DMS153 (cell line): ENCODE results near the gene TEX14.
A peak's percentile ranks its signal among the peaks of the same experiment; 100 is the strongest.
"Not testable (repeated sequence)": the region's sequence is repeated elsewhere in the genome, so short reads cannot be mapped to it uniquely, and the experiment has no call there.

Source experiments
- DNase-seq: peaks from one replicate; lab custom pipeline; 2025; lab: John Stamatoyannopoulos, UW

Gene TEX14

DNA sequence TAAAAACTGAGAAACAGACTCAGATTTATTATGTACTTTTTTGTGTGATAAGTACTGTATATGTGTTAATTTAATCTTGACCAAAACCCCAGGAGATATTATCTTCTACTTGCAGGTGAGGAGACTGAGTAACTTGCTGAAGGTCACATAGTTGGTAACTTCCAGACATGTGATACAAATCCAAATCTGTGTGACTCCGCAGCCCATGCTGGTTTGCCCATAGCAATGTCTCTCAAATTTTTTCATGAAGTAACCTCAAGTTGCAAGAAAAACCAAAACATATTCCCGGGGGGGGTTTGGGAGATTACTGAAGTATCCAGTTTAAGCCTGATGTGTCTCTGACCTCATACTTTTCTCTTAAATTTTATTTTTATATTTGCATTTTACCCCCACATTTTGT lies 3.3 kb downstream of the TEX14 start:
- no peak for DNase-seq

DNA sequence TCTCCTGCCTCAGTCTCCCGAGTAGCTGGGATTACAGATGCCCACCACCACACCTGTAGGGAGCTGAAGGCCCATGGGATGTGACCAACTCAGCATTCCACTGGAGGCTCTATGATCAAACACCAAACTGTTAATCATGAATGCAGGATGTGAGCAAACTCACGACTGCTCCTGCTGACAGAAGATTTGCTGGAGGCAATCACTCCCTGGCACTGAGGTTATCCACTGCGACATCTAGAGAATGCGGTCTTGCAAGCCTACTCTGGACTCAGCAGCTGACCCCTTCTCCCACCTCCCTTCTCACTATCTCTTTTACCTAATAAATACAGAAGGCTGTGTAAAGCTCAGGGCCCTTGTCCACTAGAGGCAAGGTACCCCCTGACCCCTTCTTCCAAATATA lies 4.9 kb downstream of the TEX14 start:
- DNase-seq, result no peak

DNA sequence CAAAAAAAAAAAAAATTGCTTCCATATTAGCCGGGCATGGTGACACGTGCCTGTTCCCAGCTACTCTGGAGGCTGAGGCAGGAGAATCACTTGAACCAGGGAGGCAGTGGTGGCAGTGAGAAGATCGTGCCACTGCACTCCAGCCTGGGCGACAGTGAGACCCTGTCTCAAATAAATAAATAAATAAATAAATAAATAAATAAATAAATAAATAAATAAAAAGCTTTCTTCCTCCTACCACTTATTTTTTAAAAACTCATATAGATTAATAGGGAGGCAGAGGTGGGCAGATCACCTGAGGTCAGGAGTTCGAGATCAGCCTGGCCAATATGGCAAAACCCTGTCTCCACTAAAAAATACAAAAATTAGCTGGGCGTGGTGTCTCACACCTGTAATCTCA lies 7.4 kb downstream of the TEX14 start:
- not testable (repeated sequence) for DNase-seq

- no peak for DNase-seq
These were observed 7.8 kb downstream of the TEX14 start for GRCh38 chr17:58684003-58684402.

GRCh38 chr17:58680038-58680369 lies 11.8 kb downstream of the TEX14 start:
- DNase-seq, result no peak

GRCh38 chr17:58679263-58680037 lies 12.4 kb downstream of the TEX14 start:
- peak; percentile 66 for DNase-seq

DNA sequence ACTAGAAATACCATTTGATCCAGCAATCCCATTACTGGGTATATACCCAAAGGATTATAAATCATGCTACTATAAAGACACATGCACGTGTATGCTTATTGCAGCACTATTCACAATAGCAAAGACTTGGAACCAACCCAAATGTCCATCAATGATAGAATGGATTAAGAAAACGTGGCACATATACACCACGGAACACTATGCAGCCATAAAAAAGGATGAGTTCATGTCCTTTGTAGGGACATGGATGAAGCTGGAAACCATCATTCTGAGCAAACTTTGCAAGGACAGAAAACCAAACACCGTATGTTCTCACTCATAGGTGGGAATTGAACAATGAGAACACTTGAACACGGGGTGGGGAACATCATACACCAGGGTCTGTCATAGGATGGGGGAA lies 13.6 kb downstream of the TEX14 start:
- DNase-seq, result not testable (repeated sequence)

- DNase-seq, result no peak
These were observed 14.5 kb downstream of the TEX14 start for GRCh38 chr17:58677194-58677880.

DNA sequence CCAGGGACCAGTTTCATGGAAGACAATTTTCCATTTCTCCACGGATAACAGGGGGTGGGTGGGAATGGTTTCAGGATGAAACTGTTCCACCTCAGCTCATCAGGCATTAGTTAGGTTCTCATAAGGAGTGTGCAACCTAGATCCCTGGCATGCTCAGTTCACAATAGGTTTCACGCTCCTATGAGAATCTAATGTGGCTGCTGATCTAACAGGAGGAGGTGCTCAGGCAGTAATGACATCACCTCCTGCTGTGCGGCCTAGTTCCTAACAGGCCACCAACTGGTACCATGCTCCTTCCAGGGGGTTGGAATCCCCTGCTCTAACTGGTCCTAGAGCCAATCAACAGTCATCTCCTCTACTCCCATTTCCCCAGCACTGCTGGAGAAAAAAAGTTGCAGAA lies 19.9 kb downstream of the TEX14 start:
- DNase-seq, result no peak

GRCh38 chr17:58669853-58670252 lies 22.0 kb downstream of the TEX14 start:
- DNase-seq, result no peak

DNA sequence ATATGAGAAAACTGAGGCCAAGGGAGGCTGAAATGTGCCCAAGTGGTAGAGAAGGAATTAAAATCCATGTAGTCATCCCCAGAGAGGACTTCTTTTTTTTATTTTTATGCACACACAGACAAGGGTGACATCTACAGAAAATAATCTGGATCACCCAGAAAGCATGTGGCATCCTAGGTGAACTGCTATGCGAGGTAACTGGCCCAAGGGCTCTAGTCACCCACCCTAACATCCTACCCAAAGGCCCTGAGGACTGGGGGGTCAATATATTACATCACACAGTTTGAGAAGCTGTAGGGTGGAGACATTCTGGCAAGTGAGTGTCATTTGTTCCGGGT lies 23.3 kb downstream of the TEX14 start:
- DNase-seq, result no peak

DNA sequence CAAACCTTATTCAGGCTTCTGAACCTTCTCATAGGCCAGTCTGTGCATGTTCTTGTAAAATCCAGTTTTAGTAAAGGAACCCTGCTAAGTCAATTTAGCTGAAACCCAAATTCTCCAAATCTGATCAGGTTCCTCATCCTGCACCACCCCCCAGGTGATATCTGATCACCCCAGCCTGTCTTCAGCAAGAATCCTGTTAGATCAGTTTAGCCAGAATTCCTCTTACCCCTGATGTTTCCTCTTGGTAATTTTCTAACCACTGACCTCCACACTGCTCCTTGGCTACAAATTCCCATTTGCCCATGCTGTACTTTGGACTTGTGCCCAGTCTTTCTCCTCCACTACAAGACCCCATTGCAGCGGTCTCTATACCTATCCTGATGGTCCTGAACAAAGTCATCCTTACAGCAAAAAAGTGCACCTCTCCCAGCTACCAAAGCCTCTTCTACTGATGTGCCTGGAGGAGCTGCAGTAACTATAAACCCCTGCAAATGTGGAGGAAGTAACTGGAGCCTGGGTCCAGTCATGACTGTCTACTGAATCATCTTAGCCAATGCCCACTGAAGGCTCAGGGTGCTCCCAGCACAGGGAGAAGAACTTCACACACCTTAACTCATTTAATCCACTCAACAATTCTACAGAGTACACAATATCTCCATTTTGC lies 23.8 kb downstream of the TEX14 start:
- DNase-seq, result no peak

GRCh38 chr17:58666858-58667267 lies 25.0 kb downstream of the TEX14 start:
- DNase-seq, result no peak

DNA sequence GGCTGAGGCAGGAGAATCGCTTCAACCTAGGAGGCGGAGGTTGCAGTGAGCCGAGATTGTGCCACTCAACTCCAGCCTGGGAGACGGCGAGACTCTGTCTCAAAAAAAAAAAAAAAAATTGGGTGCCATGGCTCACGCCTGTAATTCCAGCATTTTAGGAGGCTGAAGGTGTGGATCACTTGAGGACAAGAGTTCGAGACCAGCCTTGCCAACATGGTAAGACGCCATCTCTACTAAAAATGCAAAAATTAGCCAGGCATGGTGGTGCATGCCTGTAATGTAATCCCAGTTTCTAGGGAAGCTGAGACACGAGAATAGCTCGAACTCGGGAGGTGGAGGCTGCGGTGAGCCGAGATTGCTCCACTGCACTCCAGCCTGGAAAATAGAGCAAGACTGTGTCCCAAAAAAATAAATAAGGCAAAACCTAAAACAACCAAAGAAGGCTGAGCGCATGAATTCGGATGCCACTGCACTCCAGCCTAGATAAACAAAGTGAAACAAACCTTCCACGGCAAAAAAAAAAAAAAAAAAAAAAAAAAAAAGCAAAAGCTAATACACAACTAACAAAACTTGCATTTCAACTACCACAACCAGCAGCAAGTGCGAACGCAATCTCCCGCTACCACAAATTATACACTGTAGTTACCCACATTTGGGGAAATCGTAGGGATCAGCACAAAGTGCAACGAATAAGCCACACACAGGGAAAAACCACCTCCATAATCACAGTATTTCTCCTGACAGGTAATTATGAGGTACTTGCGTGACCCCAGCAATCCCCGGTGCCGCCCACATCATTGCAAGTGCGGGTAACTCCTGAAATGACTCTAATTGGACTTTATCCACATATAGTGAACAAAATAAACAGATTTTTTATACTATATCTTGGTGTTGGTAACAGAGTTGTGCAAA lies 25.6 kb downstream of the TEX14 start:
- DNase-seq, result no peak

- no peak for DNase-seq
These were observed 27.5 kb downstream of the TEX14 start for GRCh38 chr17:58664302-58664701.

DNA sequence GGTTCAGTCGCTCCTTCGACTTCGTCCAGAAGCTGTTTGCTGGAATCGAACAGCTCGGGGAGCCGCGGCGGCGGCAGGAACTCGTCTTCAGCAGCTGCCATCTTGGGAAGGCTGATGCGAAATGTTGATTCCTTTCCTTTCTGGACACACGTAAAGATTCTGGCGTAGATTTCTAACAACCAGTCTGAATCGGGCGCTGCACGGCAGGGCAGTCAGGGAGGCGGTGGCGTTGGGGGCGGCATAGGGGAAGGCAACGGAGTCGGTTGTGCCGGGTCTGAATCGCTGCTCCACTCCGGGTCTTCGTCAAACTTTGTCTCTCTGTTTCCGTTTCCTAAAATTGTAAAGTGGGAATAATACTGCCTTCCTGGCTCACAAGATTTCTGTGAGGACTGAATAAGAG lies 30.3 kb downstream of the TEX14 start:
- no peak for DNase-seq

GRCh38 chr17:58660621-58661020 lies 31.2 kb downstream of the TEX14 start:
- no peak for DNase-seq

- DNase-seq, result not testable (repeated sequence)
These were observed 32.1 kb downstream of the TEX14 start for GRCh38 chr17:58659714-58660084.

GRCh38 chr17:58658804-58659713 lies 32.8 kb downstream of the TEX14 start:
- DNase-seq, result peak; percentile 90

DNA sequence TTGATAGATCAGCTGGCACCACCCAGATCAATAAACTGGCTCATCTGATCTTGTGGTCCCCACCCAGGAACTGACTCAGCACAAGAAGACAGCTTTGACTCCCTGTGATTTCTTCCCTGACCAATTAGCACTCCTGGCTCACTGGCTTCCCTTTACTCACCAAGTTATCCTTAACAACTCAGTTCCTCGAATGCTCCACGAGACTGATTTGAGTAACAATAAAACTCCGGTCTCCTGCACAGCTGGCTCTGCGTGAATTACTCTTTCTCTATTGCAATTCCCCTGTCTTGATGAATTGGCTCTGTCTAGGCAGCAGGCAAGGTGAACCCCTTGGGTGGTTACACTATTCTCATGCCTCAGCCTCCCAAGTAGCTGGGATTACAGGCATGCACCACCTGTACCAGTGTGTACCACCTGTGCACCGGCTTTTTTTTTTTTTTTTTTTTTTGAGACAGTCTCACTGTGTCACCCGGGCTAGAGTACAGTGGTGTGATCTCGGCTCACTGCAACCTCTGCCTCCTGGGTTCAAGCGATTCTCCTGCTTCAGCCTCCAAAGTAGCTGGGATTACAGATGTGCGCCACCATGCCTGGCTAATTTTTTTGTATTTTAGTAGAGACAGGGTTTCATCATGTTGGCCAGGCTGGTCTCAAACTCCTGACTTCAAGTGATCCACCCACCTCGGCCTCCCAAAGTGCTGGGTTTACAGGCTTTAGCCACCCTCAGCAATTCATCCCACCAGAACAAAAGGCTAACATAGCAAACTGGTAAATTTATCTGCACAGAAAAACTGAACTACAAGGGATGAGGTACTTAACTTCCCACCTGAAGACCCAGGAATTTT lies 33.7 kb downstream of the TEX14 start:
- not testable (repeated sequence) for DNase-seq
